IPS-20b (cell line): ENCODE measurements around the gene TNNI3K.

ENCODE experiments used
- H3K27ac ChIP-seq: one replicate; pipeline ENCODE4 v1.5.1; 2013; ENCODE audit warnings: low read length
- H3K27me3 ChIP-seq: 2 replicates; pipeline ENCODE4 v1.6.1; 2013; ENCODE audit warnings: mild to moderate bottlenecking, low read length, inconsistent platforms; ENCODE audit not compliant: insufficient read depth
- H3K36me3 ChIP-seq: 2 replicates; pipeline ENCODE4 v1.6.1; 2013; ENCODE audit warnings: low read depth, mild to moderate bottlenecking, inconsistent platforms, low read length, moderate library complexity; ENCODE audit not compliant: insufficient read depth
- H3K4me1 ChIP-seq: 2 replicates; pipeline ENCODE4 v1.6.1; 2013; ENCODE audit warnings: mild to moderate bottlenecking, control low read depth, inconsistent platforms, low read length, moderate library complexity; ENCODE audit not compliant: insufficient read depth
- H3K4me3 ChIP-seq: 2 replicates; pipeline ENCODE4 v1.5.1; 2013; ENCODE audit warnings: mild to moderate bottlenecking, low read length, inconsistent platforms
- H3K9ac ChIP-seq: 2 replicates; pipeline ENCODE4 v1.6.1; 2013; ENCODE audit warnings: low read depth, mild to moderate bottlenecking, inconsistent platforms, low read length, moderate library complexity
- H3K9me3 ChIP-seq: 2 replicates; pipeline ENCODE4 v1.6.1; 2013; ENCODE audit warnings: mild to moderate bottlenecking, low read depth, low read length, inconsistent platforms; ENCODE audit not compliant: insufficient read depth

The TNNI3K gene

DNA sequence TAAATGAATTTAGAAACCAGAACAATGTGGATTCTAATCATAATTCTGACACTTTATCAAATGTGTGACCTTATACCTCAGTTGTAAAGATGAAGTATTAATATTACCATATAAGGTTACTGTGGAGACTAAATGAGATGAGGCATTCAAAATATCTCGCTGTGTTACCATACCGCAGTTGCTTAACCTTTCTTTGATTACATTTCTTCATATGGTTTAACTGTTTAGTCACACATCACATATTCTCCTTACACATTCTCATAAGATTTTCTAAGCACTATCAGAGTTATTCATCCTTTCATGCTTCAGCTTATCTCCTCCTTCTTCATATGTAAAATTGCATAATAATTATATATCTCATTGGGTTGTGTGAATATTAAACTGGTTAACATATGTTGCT lies 188.3 kb downstream of the TNNI3K start:
- Histone ChIP-seq H3K27ac (no peak overlapping the region), H3K9me3 (no peaks in the 10 kb centered on the region), H3K9ac (no peak overlapping the region), H3K4me1 (no peaks in the 10 kb centered on the region; the same call in 1 of the 2 replicates), H3K4me3 (no peak overlapping the region), H3K27me3 (no peaks in the 10 kb centered on the region), H3K36me3 (no peaks in the 10 kb centered on the region)

GRCh38 chr1:74425676-74426075 lies 190.5 kb downstream of the TNNI3K start:
- Histone ChIP-seq H3K4me3 (no peak overlapping the region), H3K27me3 (no peaks in the 10 kb centered on the region), H3K9ac (no peak overlapping the region), H3K4me1 (no peaks in the 10 kb centered on the region; the same call in 1 of the 2 replicates), H3K9me3 (no peaks in the 10 kb centered on the region), H3K36me3 (no peaks in the 10 kb centered on the region), H3K27ac (no peak overlapping the region)

GRCh38 chr1:74426208-74426937 lies 191.2 kb downstream of the TNNI3K start:
- no peaks in the 10 kb centered on the region for H3K36me3 ChIP-seq
- H3K27me3 ChIP-seq, result no peaks in the 10 kb centered on the region
- no peak overlapping the region for H3K27ac ChIP-seq
- no peaks in the 10 kb centered on the region for H3K9me3 ChIP-seq
- H3K4me1 ChIP-seq, result no peaks in the 10 kb centered on the region; the same call in 1 of the 2 replicates
- H3K9ac ChIP-seq, result no peak overlapping the region
- no peak overlapping the region for H3K4me3 ChIP-seq

DNA sequence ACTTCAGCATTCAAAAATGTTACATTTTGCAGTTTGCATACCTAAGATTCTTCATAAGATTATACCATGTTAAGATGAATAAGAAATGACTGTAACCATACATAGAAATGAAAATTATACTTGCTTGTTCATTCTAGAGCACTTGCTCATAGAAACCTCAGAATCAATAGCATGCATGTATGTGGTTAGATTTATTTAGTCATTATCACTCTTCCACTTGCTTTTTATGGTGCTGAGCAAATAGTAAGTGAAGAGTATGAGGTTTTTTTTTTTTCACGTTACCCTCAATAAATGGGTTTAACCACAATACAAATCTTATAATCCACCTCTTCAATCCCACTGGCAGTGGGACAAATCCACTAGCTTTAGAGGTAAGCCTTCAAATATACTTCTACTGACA lies 192.5 kb downstream of the TNNI3K start:
- no peaks in the 10 kb centered on the region for H3K9me3 ChIP-seq
- H3K4me3 ChIP-seq, result no peak overlapping the region
- H3K9ac ChIP-seq, result no peak overlapping the region
- no peaks in the 10 kb centered on the region; the same call in 1 of the 2 replicates for H3K4me1 ChIP-seq
- no peaks in the 10 kb centered on the region for H3K27me3 ChIP-seq
- H3K27ac ChIP-seq, result no peak overlapping the region
- H3K36me3 ChIP-seq, result no peaks in the 10 kb centered on the region

DNA sequence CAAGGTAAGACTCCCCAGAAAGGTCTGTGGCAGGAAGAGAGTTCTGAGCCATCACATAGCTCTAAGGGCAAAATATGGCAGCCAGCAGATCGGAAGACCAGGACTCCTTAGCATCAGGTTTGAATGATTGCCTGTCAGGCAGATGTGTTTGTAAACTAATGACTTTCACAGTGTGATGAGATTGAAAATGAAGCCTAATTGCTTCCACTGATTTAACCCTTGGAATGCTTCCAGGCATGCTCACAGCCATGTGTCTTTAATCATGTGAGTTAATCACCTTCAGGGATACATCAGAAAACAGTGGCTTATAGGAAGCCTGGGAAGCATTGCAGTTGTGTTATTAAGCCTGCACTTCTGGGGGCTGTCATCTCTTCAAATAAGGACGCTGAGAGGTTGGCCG lies 194.4 kb downstream of the TNNI3K start:
- Histone ChIP-seq H3K4me3 (no peak overlapping the region), H3K36me3 (no peaks in the 10 kb centered on the region), H3K27me3 (no peaks in the 10 kb centered on the region), H3K9me3 (no peaks in the 10 kb centered on the region), H3K27ac (no peak overlapping the region), H3K4me1 (no peaks in the 10 kb centered on the region; the same call in 1 of the 2 replicates), H3K9ac (no peak overlapping the region)

DNA sequence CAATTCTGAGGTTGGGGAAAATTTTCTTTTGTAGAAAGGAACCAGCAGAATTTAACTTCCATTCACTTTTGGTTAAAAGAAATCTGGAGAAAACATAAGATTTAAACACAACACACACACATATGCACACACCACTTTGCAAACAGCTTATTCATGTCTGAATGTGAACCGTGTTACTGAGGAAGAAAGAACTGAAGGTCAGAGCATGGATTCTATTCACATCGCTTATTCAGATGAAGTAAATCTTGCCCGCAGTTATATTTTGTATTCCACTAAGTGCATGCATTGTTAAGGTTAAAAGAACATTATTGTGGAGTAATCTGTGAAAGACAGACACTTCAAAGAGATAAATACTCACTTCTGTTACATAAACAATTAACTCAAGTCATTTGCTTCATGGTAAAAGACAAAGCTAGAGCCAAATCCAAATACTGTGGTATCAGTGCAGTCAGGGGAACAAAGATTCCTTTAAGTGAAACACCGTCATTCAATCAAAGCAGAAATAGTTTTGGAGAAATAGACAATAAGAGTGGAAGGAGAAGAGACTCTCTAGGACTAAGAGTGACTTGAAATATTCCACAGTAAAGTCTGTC lies 195.3 kb downstream of the TNNI3K start:
- Histone ChIP-seq H3K4me1 (no peaks in the 10 kb centered on the region; the same call in 1 of the 2 replicates), H3K36me3 (no peaks in the 10 kb centered on the region), H3K27me3 (no peaks in the 10 kb centered on the region), H3K27ac (no peak overlapping the region), H3K9me3 (no peaks in the 10 kb centered on the region), H3K4me3 (no peak overlapping the region), H3K9ac (no peak overlapping the region)

GRCh38 chr1:74431531-74431930 lies 196.3 kb downstream of the TNNI3K start:
- H3K27me3 ChIP-seq, result no peaks in the 10 kb centered on the region
- no peak overlapping the region for H3K4me3 ChIP-seq
- no peaks in the 10 kb centered on the region for H3K36me3 ChIP-seq
- no peaks in the 10 kb centered on the region for H3K4me1 ChIP-seq
- no peaks in the 10 kb centered on the region for H3K9me3 ChIP-seq
- H3K9ac ChIP-seq, result no peak overlapping the region
- no peak overlapping the region for H3K27ac ChIP-seq

DNA sequence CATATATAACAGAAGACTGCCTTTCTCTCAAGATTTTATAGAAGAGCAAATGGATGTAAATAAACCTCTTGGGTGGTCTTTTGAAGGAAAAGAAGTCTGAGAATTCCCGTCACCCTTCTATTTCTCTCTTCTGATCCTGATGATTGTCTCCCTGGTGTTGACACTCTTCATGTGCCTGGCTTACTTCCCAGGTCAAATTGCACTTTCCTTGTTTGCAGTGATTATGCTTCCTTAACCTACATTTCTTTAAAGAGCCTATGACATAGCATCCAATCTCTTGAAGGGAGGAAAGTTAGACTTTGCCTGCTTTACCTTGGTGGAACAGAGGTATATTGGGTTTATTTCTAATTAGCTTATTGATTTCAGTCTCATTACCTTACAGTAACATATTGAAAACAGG lies 197.1 kb downstream of the TNNI3K start:
- Histone ChIP-seq H3K27ac (no peak overlapping the region), H3K4me1 (no peaks in the 10 kb centered on the region), H3K36me3 (no peaks in the 10 kb centered on the region), H3K9ac (no peak overlapping the region), H3K9me3 (no peaks in the 10 kb centered on the region), H3K4me3 (no peak overlapping the region), H3K27me3 (no peaks in the 10 kb centered on the region)

DNA sequence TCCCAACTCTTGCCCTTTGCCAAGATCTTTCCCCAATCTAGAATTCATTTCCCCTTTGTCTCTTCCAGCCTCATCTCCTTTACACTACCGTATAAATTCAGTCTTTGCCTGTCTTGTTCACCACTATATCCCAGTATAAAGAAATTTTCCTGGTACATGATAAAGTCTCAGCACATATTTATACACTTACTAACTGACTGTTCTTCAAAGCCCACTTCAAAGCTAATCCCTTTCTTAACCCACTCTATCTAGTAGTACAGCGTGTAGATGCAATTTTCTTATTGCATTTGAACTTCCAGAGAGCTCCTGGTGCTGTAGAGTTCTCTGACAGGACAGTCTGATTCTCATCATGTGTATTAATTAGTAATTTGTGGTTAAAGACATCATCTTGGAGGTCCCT lies 199.1 kb downstream of the TNNI3K start:
- Histone ChIP-seq H3K4me3 (no peak overlapping the region), H3K9ac (no peak overlapping the region), H3K4me1 (no peaks in the 10 kb centered on the region), H3K27me3 (no peaks in the 10 kb centered on the region), H3K27ac (no peak overlapping the region), H3K9me3 (no peaks in the 10 kb centered on the region), H3K36me3 (no peaks in the 10 kb centered on the region)

DNA sequence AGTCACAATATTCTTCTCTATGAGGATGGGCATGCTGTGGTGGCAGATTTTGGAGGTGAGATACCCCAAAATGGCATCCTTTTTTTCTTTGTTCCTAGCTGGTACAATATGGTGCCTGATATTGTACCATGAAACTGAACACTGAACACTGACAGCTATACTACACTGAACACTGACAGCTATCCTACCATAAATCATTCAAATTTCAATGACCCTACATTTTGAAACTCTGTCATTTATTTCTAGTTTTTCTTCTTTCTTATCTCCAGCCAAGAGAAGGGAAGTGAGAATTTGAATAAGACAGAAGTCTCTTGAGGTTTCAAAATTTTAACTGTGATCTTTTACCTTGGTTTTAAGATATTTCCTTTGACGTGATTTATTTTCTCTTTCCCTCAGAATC lies 200.9 kb downstream of the TNNI3K start:
- Histone ChIP-seq H3K9ac (no peak overlapping the region), H3K4me3 (no peak overlapping the region), H3K4me1 (no peaks in the 10 kb centered on the region), H3K27ac (no peak overlapping the region), H3K9me3 (no peaks in the 10 kb centered on the region), H3K27me3 (no peaks in the 10 kb centered on the region), H3K36me3 (no peaks in the 10 kb centered on the region)

- no peaks in the 10 kb centered on the region for H3K4me1 ChIP-seq
- no peaks in the 10 kb centered on the region for H3K27me3 ChIP-seq
- no peaks in the 10 kb centered on the region for H3K9me3 ChIP-seq
- no peak overlapping the region for H3K4me3 ChIP-seq
- H3K9ac ChIP-seq, result no peak overlapping the region
- H3K36me3 ChIP-seq, result no peaks in the 10 kb centered on the region
- no peak overlapping the region for H3K27ac ChIP-seq
Measured at GRCh38 chr1:74437035-74437434, 201.8 kb downstream of the TNNI3K start.

GRCh38 chr1:74452035-74452434 lies 216.8 kb downstream of the TNNI3K start:
- H3K27ac ChIP-seq, result no peak overlapping the region
- H3K9ac ChIP-seq, result no peak overlapping the region
- H3K9me3 ChIP-seq, result no peaks in the 10 kb centered on the region
- no peaks in the 10 kb centered on the region for H3K27me3 ChIP-seq
- H3K4me3 ChIP-seq, result no peak overlapping the region
- H3K4me1 ChIP-seq, result no peaks in the 10 kb centered on the region
- no peaks in the 10 kb centered on the region for H3K36me3 ChIP-seq
